ENCODE measurements around the gene BATF.
A peak's percentile ranks its signal among the peaks of the same experiment; 100 is the strongest.

The BATF gene

GRCh38 chr14:75493592-75494087 is 28.6 kb upstream of the BATF start:
- Histone ChIP-seq H3K18ac (ENCODE audit: low read depth in 1 of 2, low read length in 2 of 2) (no peak overlapping the region), H3K4me1 (ENCODE audit: control insufficient read depth, insufficient read depth, low read depth, low read length) (no peaks in the 10 kb centered on the region), H3K9me3 (ENCODE audit: control insufficient read depth, low read length) (no peaks in the 10 kb centered on the region), H3K4me3 (ENCODE audit: insufficient read depth in 1 of 2, low read depth in 1 of 2, low read length in 2 of 2) (no peak overlapping the region), H2AK5ac (ENCODE audit: low read length, severe bottlenecking) (no peak overlapping the region), H3K23ac (ENCODE audit: low read length in 2 of 2) (no peak overlapping the region), H2AFZ (ENCODE audit: low read depth, low read length) (no peak overlapping the region), H3K27me3 (ENCODE audit: control insufficient read depth in 1 of 2, insufficient read depth in 1 of 2, low read length in 2 of 2) (no peaks in the 10 kb centered on the region), H3K36me3 (ENCODE audit: control insufficient read depth in 1 of 2, insufficient read depth in 2 of 2, low read depth in 1 of 2, low read length in 2 of 2) (no peaks in the 10 kb centered on the region), H2BK120ac (ENCODE audit: low read depth, low read length) (no peak overlapping the region), H3K79me1 (replicated peaks; ENCODE audit: low read length, poor library complexity, severe bottlenecking) (no peaks in the 10 kb centered on the region), H2BK12ac (ENCODE audit: low read length in 2 of 2) (no peak overlapping the region), H3K4ac (ENCODE audit: low read depth in 1 of 2, low read length in 2 of 2) (no peak overlapping the region), H4K8ac (ENCODE audit: low read length) (no peak overlapping the region), H3K9ac (ENCODE audit: low read length) (no peak overlapping the region), H3K4me2 (ENCODE audit: low read length, poor library complexity, severe bottlenecking) (no peak overlapping the region), H3K14ac (ENCODE audit: low read length in 2 of 2) (no peak overlapping the region), H2BK5ac (ENCODE audit: low read depth, low read length, poor library complexity, severe bottlenecking) (no peak overlapping the region), H3K27ac (ENCODE audit: low read length, poor library complexity, severe bottlenecking) (no peak overlapping the region), H2BK15ac (ENCODE audit: low read depth, poor library complexity, severe bottlenecking) (no peak overlapping the region), H4K91ac (ENCODE audit: low read length) (no peak overlapping the region)
- DNase-seq: no peak
- 90% methylated on average over 4 of the region's 8 CpGs for WGBS

- H3K27ac ChIP-seq (ENCODE audit: low read length, poor library complexity, severe bottlenecking): no peak overlapping the region
- 90% methylated on average over 5 of the region's 5 CpGs for WGBS
- no peak overlapping the region for H3K14ac ChIP-seq (ENCODE audit: low read length in 2 of 2)
- no peaks in the 10 kb centered on the region for H3K9me3 ChIP-seq (ENCODE audit: control insufficient read depth, low read length)
- H2BK5ac ChIP-seq (ENCODE audit: low read depth, low read length, poor library complexity, severe bottlenecking): no peak overlapping the region
- no peak overlapping the region for H3K4me2 ChIP-seq (ENCODE audit: low read length, poor library complexity, severe bottlenecking)
- no peak overlapping the region for H2BK15ac ChIP-seq (ENCODE audit: low read depth, poor library complexity, severe bottlenecking)
- H3K4me3 ChIP-seq (ENCODE audit: insufficient read depth in 1 of 2, low read depth in 1 of 2, low read length in 2 of 2): no peak overlapping the region
- no peak overlapping the region for H4K8ac ChIP-seq (ENCODE audit: low read length)
- H2BK120ac ChIP-seq (ENCODE audit: low read depth, low read length): no peak overlapping the region
- peak; percentile 15 for DNase-seq
- H2AK5ac ChIP-seq (ENCODE audit: low read length, severe bottlenecking): no peak overlapping the region
- H2BK12ac ChIP-seq (ENCODE audit: low read length in 2 of 2): no peak overlapping the region
- no peaks in the 10 kb centered on the region for H3K36me3 ChIP-seq (ENCODE audit: control insufficient read depth in 1 of 2, insufficient read depth in 2 of 2, low read depth in 1 of 2, low read length in 2 of 2)
- no peaks in the 10 kb centered on the region for H3K79me1 ChIP-seq (replicated peaks; ENCODE audit: low read length, poor library complexity, severe bottlenecking)
- no peaks in the 10 kb centered on the region for H3K27me3 ChIP-seq (ENCODE audit: control insufficient read depth in 1 of 2, insufficient read depth in 1 of 2, low read length in 2 of 2)
- no peak overlapping the region for H3K4ac ChIP-seq (ENCODE audit: low read depth in 1 of 2, low read length in 2 of 2)
- H4K91ac ChIP-seq (ENCODE audit: low read length): no peak overlapping the region
- H3K23ac ChIP-seq (ENCODE audit: low read length in 2 of 2): no peak overlapping the region
- no peaks in the 10 kb centered on the region for H3K4me1 ChIP-seq (ENCODE audit: control insufficient read depth, insufficient read depth, low read depth, low read length)
- no peak overlapping the region for H3K9ac ChIP-seq (ENCODE audit: low read length)
- no peak overlapping the region for H2AFZ ChIP-seq (ENCODE audit: low read depth, low read length)
- no peak overlapping the region for H3K18ac ChIP-seq (ENCODE audit: low read depth in 1 of 2, low read length in 2 of 2)
These were observed 27.4 kb upstream of the BATF start for GRCh38 chr14:75494896-75495295.

GRCh38 chr14:75495399-75495798 is 26.9 kb upstream of the BATF start:
- H3K14ac ChIP-seq (ENCODE audit: low read length in 2 of 2): no peak overlapping the region
- WGBS: 100% methylated on average over 3 of the region's 3 CpGs
- H3K4me1 ChIP-seq (ENCODE audit: control insufficient read depth, insufficient read depth, low read depth, low read length): no peaks in the 10 kb centered on the region
- no peak overlapping the region for H4K91ac ChIP-seq (ENCODE audit: low read length)
- no peaks in the 10 kb centered on the region for H3K9me3 ChIP-seq (ENCODE audit: control insufficient read depth, low read length)
- H2BK5ac ChIP-seq (ENCODE audit: low read depth, low read length, poor library complexity, severe bottlenecking): no peak overlapping the region
- no peak overlapping the region for H3K4me2 ChIP-seq (ENCODE audit: low read length, poor library complexity, severe bottlenecking)
- H2BK12ac ChIP-seq (ENCODE audit: low read length in 2 of 2): no peak overlapping the region
- H2AFZ ChIP-seq (ENCODE audit: low read depth, low read length): no peak overlapping the region
- H3K79me1 ChIP-seq (replicated peaks; ENCODE audit: low read length, poor library complexity, severe bottlenecking): no peaks in the 10 kb centered on the region
- no peak overlapping the region for H3K4me3 ChIP-seq (ENCODE audit: insufficient read depth in 1 of 2, low read depth in 1 of 2, low read length in 2 of 2)
- H3K9ac ChIP-seq (ENCODE audit: low read length): no peak overlapping the region
- no peak overlapping the region for H4K8ac ChIP-seq (ENCODE audit: low read length)
- H2AK5ac ChIP-seq (ENCODE audit: low read length, severe bottlenecking): no peak overlapping the region
- H3K36me3 ChIP-seq (ENCODE audit: control insufficient read depth in 1 of 2, insufficient read depth in 2 of 2, low read depth in 1 of 2, low read length in 2 of 2): no peaks in the 10 kb centered on the region
- H3K18ac ChIP-seq (ENCODE audit: low read depth in 1 of 2, low read length in 2 of 2): no peak overlapping the region
- no peak overlapping the region for H2BK15ac ChIP-seq (ENCODE audit: low read depth, poor library complexity, severe bottlenecking)
- no peak for DNase-seq
- H3K27ac ChIP-seq (ENCODE audit: low read length, poor library complexity, severe bottlenecking): no peak overlapping the region
- no peak overlapping the region for H3K4ac ChIP-seq (ENCODE audit: low read depth in 1 of 2, low read length in 2 of 2)
- H3K23ac ChIP-seq (ENCODE audit: low read length in 2 of 2): no peak overlapping the region
- no peak overlapping the region for H2BK120ac ChIP-seq (ENCODE audit: low read depth, low read length)
- no peaks in the 10 kb centered on the region for H3K27me3 ChIP-seq (ENCODE audit: control insufficient read depth in 1 of 2, insufficient read depth in 1 of 2, low read length in 2 of 2)

- H4K8ac ChIP-seq (ENCODE audit: low read length): no peak overlapping the region
- H3K18ac ChIP-seq (ENCODE audit: low read depth in 1 of 2, low read length in 2 of 2): no peak overlapping the region
- no peak overlapping the region for H3K23ac ChIP-seq (ENCODE audit: low read length in 2 of 2)
- no peak overlapping the region for H2BK12ac ChIP-seq (ENCODE audit: low read length in 2 of 2)
- no peak overlapping the region for H3K9ac ChIP-seq (ENCODE audit: low read length)
- H3K4me1 ChIP-seq (ENCODE audit: control insufficient read depth, insufficient read depth, low read depth, low read length): no peaks in the 10 kb centered on the region
- no peak overlapping the region for H3K4me2 ChIP-seq (ENCODE audit: low read length, poor library complexity, severe bottlenecking)
- H2BK15ac ChIP-seq (ENCODE audit: low read depth, poor library complexity, severe bottlenecking): no peak overlapping the region
- no peaks in the 10 kb centered on the region for H3K27me3 ChIP-seq (ENCODE audit: control insufficient read depth in 1 of 2, insufficient read depth in 1 of 2, low read length in 2 of 2)
- H4K91ac ChIP-seq (ENCODE audit: low read length): no peak overlapping the region
- H3K27ac ChIP-seq (ENCODE audit: low read length, poor library complexity, severe bottlenecking): no peak overlapping the region
- H2AFZ ChIP-seq (ENCODE audit: low read depth, low read length): no peak overlapping the region
- no peaks in the 10 kb centered on the region for H3K9me3 ChIP-seq (ENCODE audit: control insufficient read depth, low read length)
- H2BK120ac ChIP-seq (ENCODE audit: low read depth, low read length): no peak overlapping the region
- H2BK5ac ChIP-seq (ENCODE audit: low read depth, low read length, poor library complexity, severe bottlenecking): no peak overlapping the region
- no peak for DNase-seq
- no peak overlapping the region for H3K14ac ChIP-seq (ENCODE audit: low read length in 2 of 2)
- H3K36me3 ChIP-seq (ENCODE audit: control insufficient read depth in 1 of 2, insufficient read depth in 2 of 2, low read depth in 1 of 2, low read length in 2 of 2): no peaks in the 10 kb centered on the region
- no peak overlapping the region for H3K4ac ChIP-seq (ENCODE audit: low read depth in 1 of 2, low read length in 2 of 2)
- 91% methylated on average over 5 of the region's 5 CpGs for WGBS
- no peak overlapping the region for H3K4me3 ChIP-seq (ENCODE audit: insufficient read depth in 1 of 2, low read depth in 1 of 2, low read length in 2 of 2)
- no peak overlapping the region for H2AK5ac ChIP-seq (ENCODE audit: low read length, severe bottlenecking)
- no peaks in the 10 kb centered on the region for H3K79me1 ChIP-seq (replicated peaks; ENCODE audit: low read length, poor library complexity, severe bottlenecking)
These were observed 26.4 kb upstream of the BATF start for GRCh38 chr14:75495882-75496281.
